GM23338 (cell line): ENCODE data around the gene MAPRE3. TPM values are rescaled to one million over a fixed set of nuclear protein-coding genes. Genes with fewer than 3 reads are reported as not detected.

Experiments
- ATAC-seq: fragments of 200-7000 bp; cut with Tn5 transposase; 3 replicates; pipeline ENCODE4 v1.9.1; 2020
- DNase-seq: peaks from one replicate; pipeline ENCODE4 v3.0.0-alpha.2; 2015; ENCODE audit warnings: low spot score
- H2AFZ ChIP-seq: fragments of 200-600 bp; sonication (generic); 2 replicates; pipeline ENCODE4 v1.8.0; 2016; ENCODE audit warnings: antibody characterized with exemption, mild to moderate bottlenecking, moderate library complexity
- H3F3A ChIP-seq: fragments of 200-600 bp; sonication (generic); replicated peaks from 2 replicates; pipeline ENCODE4 v1.8.0; 2017; ENCODE audit warnings: antibody characterized with exemption, mixed run types, low read depth
- H3K27ac ChIP-seq: fragments of 200-600 bp; sonication (generic); 2 replicates; pipeline ENCODE4 v1.6.1; 2016; ENCODE audit warnings: low read depth
- H3K27me3 ChIP-seq: fragments of 200-600 bp; sonication (generic); 2 replicates; pipeline ENCODE4 v1.8.0; 2016; ENCODE audit warnings: mild to moderate bottlenecking, mixed run types, moderate library complexity; ENCODE audit not compliant: insufficient read depth
- H3K36me3 ChIP-seq: fragments of 200-600 bp; sonication (generic); 2 replicates; pipeline ENCODE4 v1.8.0; 2016; ENCODE audit warnings: mild to moderate bottlenecking; ENCODE audit not compliant: insufficient read depth
- H3K4me1 ChIP-seq: fragments of 200-600 bp; sonication (generic); 2 replicates; pipeline ENCODE4 v1.8.0; 2016; ENCODE audit warnings: mild to moderate bottlenecking, moderate library complexity; ENCODE audit not compliant: insufficient read depth
- H3K4me2 ChIP-seq: fragments of 200-600 bp; sonication (generic); 2 replicates; pipeline ENCODE4 v1.7.1; 2017; ENCODE audit warnings: mixed run types
- H3K4me3 ChIP-seq: fragments of 200-600 bp; sonication (generic); 2 replicates; pipeline ENCODE4 v1.6.1; 2016; ENCODE audit warnings: mixed run types
- H3K79me2 ChIP-seq: fragments of 200-600 bp; sonication (generic); replicated peaks from 2 replicates; pipeline ENCODE4 v1.8.0; 2017; ENCODE audit warnings: mild to moderate bottlenecking; ENCODE audit not compliant: insufficient read depth
- H3K9me2 ChIP-seq: fragments of 200-600 bp; sonication (generic); 2 replicates; pipeline ENCODE4 v1.8.0; 2017; ENCODE audit not compliant: insufficient read depth
- H4K20me1 ChIP-seq: fragments of 200-600 bp; sonication (generic); replicated peaks from 2 replicates; pipeline ENCODE4 v1.8.0; 2017; ENCODE audit warnings: mild to moderate bottlenecking; ENCODE audit not compliant: insufficient read depth
- H3K27ac Mint-ChIP-seq: 2 replicates; pipeline ENCODE4 v1.8.0; 2020; ENCODE audit warnings: inconsistent platforms, mild to moderate bottlenecking, moderate library complexity, mixed read lengths
- H3K27me3 Mint-ChIP-seq: 3 replicates; pipeline ENCODE4 v1.8.0; 2022; ENCODE audit warnings: low read depth, mild to moderate bottlenecking, moderate library complexity, mixed read lengths, inconsistent platforms; ENCODE audit not compliant: insufficient read depth, poor library complexity
- H3K36me3 Mint-ChIP-seq: 3 replicates; pipeline ENCODE4 v1.8.0; 2021; ENCODE audit warnings: low read depth, mild to moderate bottlenecking, inconsistent platforms, moderate library complexity, mixed read lengths
- H3K4me1 Mint-ChIP-seq: 3 replicates; pipeline ENCODE4 v1.8.0; 2020; ENCODE audit warnings: mild to moderate bottlenecking, inconsistent platforms, mixed read lengths
- H3K4me3 Mint-ChIP-seq: 3 replicates; pipeline ENCODE4 v1.8.0; 2021; ENCODE audit warnings: moderate library complexity, mild to moderate bottlenecking, inconsistent platforms, mixed read lengths
- H3K9me3 Mint-ChIP-seq: 3 replicates; pipeline ENCODE4 v1.8.0; 2020; ENCODE audit warnings: moderate library complexity, mild to moderate bottlenecking, inconsistent platforms, mixed read lengths
- POLR2AphosphoS5 ChIP-seq: IDR thresholded peaks from 2 replicates; pipeline ENCODE4 v1.6.1; 2016; ENCODE audit warnings: antibody characterized with exemption, low read depth
- polyA plus RNA-seq: library from polyadenylated mRNA; unstranded; fragments of >200 nt; fragmentation: Nextera tagmentation; extraction: Ambion mirVana; gene quantifications from 2 replicates; pipeline ENCODE4 v1.2.1, GENCODE V29; 2016
- total RNA-seq: library from RNA; depleted of rRNA; stranded (reverse); fragments of >200 nt; shearing (Covaris generic); gene quantifications from 2 replicates; pipeline ENCODE4 v1.2.3, GENCODE V29; 2014
- TF ChIP-seq, protein P1 (sequence below): fragments of 250-450 bp; sonication (Bioruptor Pico); IDR thresholded peaks from 2 replicates; pipeline ENCODE4 v1.5.0; 2020; ENCODE audit warnings: mild to moderate bottlenecking, moderate library complexity
- TF ChIP-seq, protein P2 (sequence below): IDR thresholded peaks from one replicate; pipeline ENCODE4 v1.6.1; 2018; ENCODE audit warnings: antibody characterized with exemption; ENCODE audit not compliant: unreplicated experiment
- TF ChIP-seq, protein P3 (sequence below), 2 experiments: fragments of 200-600 bp in 1 of 2; sonication (generic) in 1 of 2; conservative IDR thresholded peaks; 2 replicates each; pipeline versions ENCODE4 v1.5.1 to v1.6.1; 2016 to 2017; ENCODE audit warnings: antibody characterized with exemption in 2 of 2, low read depth in 2 of 2, mild to moderate bottlenecking in 2 of 2, moderate library complexity in 1 of 2

MAPRE3 gene
- total and polyA plus RNA-seq, 2 experiments from 2014 or later: 3.3 to 4.5 TPM

DNA sequence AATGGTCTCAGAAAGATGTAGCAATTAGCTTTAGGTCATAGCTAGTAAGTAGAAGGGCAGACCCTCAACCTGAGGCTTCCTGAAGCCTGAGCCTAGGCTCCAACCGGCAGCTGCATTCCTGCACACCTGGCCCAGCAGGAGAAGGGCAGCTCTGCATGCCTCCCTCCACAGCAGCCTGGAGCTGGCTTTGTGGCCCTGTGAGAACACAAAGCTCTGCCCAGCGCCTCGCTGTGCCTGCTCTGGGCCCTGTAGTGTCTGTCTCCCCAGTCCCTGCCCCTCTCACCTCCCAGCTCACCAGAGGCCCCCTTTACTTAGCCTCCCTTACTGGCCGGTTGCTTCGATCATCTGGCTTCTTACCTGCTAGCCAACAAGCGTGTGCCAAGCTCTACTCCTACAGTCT, 69.0 kb downstream of the MAPRE3 start:
- Histone ChIP-seq H3K36me3 (peaks cover 17% of the 10 kb centered on the region; the same call in 1 of the 2 replicates), H3K27me3 (no peaks in the 10 kb centered on the region), H4K20me1 (no peaks in the 10 kb centered on the region), H3K9me2 (no peaks in the 10 kb centered on the region), H3K79me2 (peaks cover under 1% of the 10 kb centered on the region; the same call in 1 of the 2 replicates), H3K4me3 (no peak overlapping the region), H2AFZ (no peak overlapping the region), H3K27ac (no peak overlapping the region), H3K4me2 (no peak overlapping the region), H3F3A (no peaks in the 10 kb centered on the region), H3K4me1 (no peaks in the 10 kb centered on the region)
- peak; percentile 43 for ATAC-seq
- TF ChIP-seq, protein P1, sequence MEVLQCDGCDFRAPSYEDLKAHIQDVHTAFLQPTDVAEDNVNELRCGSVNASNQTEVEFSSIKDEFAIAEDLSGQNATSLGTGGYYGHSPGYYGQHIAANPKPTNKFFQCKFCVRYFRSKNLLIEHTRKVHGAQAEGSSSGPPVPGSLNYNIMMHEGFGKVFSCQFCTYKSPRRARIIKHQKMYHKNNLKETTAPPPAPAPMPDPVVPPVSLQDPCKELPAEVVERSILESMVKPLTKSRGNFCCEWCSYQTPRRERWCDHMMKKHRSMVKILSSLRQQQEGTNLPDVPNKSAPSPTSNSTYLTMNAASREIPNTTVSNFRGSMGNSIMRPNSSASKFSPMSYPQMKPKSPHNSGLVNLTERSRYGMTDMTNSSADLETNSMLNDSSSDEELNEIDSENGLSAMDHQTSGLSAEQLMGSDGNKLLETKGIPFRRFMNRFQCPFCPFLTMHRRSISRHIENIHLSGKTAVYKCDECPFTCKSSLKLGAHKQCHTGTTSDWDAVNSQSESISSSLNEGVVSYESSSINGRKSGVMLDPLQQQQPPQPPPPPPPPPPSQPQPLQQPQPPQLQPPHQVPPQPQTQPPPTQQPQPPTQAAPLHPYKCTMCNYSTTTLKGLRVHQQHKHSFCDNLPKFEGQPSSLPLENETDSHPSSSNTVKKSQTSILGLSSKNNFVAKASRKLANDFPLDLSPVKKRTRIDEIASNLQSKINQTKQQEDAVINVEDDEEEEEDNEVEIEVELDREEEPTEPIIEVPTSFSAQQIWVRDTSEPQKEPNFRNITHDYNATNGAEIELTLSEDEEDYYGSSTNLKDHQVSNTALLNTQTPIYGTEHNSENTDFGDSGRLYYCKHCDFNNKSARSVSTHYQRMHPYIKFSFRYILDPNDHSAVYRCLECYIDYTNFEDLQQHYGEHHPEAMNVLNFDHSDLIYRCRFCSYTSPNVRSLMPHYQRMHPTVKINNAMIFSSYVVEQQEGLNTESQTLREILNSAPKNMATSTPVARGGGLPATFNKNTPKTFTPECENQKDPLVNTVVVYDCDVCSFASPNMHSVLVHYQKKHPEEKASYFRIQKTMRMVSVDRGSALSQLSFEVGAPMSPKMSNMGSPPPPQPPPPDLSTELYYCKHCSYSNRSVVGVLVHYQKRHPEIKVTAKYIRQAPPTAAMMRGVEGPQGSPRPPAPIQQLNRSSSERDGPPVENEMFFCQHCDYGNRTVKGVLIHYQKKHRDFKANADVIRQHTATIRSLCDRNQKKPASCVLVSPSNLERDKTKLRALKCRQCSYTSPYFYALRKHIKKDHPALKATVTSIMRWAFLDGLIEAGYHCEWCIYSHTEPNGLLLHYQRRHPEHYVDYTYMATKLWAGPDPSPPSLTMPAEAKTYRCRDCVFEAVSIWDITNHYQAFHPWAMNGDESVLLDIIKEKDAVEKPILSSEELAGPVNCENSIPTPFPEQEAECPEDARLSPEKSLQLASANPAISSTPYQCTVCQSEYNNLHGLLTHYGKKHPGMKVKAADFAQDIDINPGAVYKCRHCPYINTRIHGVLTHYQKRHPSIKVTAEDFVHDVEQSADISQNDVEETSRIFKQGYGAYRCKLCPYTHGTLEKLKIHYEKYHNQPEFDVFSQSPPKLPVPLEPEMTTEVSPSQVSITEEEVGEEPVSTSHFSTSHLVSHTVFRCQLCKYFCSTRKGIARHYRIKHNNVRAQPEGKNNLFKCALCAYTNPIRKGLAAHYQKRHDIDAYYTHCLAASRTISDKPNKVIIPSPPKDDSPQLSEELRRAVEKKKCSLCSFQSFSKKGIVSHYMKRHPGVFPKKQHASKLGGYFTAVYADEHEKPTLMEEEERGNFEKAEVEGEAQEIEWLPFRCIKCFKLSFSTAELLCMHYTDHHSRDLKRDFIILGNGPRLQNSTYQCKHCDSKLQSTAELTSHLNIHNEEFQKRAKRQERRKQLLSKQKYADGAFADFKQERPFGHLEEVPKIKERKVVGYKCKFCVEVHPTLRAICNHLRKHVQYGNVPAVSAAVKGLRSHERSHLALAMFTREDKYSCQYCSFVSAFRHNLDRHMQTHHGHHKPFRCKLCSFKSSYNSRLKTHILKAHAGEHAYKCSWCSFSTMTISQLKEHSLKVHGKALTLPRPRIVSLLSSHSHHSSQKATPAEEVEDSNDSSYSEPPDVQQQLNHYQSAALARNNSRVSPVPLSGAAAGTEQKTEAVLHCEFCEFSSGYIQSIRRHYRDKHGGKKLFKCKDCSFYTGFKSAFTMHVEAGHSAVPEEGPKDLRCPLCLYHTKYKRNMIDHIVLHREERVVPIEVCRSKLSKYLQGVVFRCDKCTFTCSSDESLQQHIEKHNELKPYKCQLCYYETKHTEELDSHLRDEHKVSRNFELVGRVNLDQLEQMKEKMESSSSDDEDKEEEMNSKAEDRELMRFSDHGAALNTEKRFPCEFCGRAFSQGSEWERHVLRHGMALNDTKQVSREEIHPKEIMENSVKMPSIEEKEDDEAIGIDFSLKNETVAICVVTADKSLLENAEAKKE: no peak
- no peak for TF ChIP-seq POLR2AphosphoS5
- TF ChIP-seq, protein P2, sequence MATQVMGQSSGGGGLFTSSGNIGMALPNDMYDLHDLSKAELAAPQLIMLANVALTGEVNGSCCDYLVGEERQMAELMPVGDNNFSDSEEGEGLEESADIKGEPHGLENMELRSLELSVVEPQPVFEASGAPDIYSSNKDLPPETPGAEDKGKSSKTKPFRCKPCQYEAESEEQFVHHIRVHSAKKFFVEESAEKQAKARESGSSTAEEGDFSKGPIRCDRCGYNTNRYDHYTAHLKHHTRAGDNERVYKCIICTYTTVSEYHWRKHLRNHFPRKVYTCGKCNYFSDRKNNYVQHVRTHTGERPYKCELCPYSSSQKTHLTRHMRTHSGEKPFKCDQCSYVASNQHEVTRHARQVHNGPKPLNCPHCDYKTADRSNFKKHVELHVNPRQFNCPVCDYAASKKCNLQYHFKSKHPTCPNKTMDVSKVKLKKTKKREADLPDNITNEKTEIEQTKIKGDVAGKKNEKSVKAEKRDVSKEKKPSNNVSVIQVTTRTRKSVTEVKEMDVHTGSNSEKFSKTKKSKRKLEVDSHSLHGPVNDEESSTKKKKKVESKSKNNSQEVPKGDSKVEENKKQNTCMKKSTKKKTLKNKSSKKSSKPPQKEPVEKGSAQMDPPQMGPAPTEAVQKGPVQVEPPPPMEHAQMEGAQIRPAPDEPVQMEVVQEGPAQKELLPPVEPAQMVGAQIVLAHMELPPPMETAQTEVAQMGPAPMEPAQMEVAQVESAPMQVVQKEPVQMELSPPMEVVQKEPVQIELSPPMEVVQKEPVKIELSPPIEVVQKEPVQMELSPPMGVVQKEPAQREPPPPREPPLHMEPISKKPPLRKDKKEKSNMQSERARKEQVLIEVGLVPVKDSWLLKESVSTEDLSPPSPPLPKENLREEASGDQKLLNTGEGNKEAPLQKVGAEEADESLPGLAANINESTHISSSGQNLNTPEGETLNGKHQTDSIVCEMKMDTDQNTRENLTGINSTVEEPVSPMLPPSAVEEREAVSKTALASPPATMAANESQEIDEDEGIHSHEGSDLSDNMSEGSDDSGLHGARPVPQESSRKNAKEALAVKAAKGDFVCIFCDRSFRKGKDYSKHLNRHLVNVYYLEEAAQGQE: no peak
- TF ChIP-seq, protein P3, sequence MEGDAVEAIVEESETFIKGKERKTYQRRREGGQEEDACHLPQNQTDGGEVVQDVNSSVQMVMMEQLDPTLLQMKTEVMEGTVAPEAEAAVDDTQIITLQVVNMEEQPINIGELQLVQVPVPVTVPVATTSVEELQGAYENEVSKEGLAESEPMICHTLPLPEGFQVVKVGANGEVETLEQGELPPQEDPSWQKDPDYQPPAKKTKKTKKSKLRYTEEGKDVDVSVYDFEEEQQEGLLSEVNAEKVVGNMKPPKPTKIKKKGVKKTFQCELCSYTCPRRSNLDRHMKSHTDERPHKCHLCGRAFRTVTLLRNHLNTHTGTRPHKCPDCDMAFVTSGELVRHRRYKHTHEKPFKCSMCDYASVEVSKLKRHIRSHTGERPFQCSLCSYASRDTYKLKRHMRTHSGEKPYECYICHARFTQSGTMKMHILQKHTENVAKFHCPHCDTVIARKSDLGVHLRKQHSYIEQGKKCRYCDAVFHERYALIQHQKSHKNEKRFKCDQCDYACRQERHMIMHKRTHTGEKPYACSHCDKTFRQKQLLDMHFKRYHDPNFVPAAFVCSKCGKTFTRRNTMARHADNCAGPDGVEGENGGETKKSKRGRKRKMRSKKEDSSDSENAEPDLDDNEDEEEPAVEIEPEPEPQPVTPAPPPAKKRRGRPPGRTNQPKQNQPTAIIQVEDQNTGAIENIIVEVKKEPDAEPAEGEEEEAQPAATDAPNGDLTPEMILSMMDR (conservative IDR thresholded peaks at IDR 0.05; ENCODE audit: low read depth in 2 of 2): no peak
- H3K27me3 Mint-ChIP-seq: peaks cover 4% of the 10 kb centered on the region
- peaks cover 55% of the 10 kb centered on the region for H3K36me3 Mint-ChIP-seq
- no peaks in the 10 kb centered on the region for H3K9me3 Mint-ChIP-seq
- no peak overlapping the region for H3K4me3 Mint-ChIP-seq
- no peak overlapping the region for H3K27ac Mint-ChIP-seq
- H3K4me1 Mint-ChIP-seq: no peaks in the 10 kb centered on the region
- DNase-seq: no peak
